ENCODE results near the gene DENND2A.
"Not testable (repeated sequence)": the region's sequence is repeated elsewhere in the genome, so short reads cannot be mapped to it uniquely, and the experiment has no call there.

The DENND2A gene

GRCh38 chr7:140672382-140673062 is 31.9 kb upstream of the DENND2A start, which contains the start of gene ADCK2:
ADCK2 (plus strand) TSS chr7:140672945; CDS start chr7:140673331, 386 bp downstream.
- peak; percentile 72 for DNase-seq

GRCh38 chr7:140671966-140672365 is 31.4 kb upstream of the DENND2A start:
- DNase-seq = no peak

- DNase-seq = no peak
Measured at GRCh38 chr7:140670343-140670935, 29.8 kb upstream of the DENND2A start.

- not testable (repeated sequence) for DNase-seq
Measured at GRCh38 chr7:140669862-140670261, 29.2 kb upstream of the DENND2A start.

GRCh38 chr7:140669352-140669751 is 28.7 kb upstream of the DENND2A start:
- no peak for DNase-seq

GRCh38 chr7:140668641-140669040 is 28.0 kb upstream of the DENND2A start:
- DNase-seq = no peak

- DNase-seq = no peak
Measured at GRCh38 chr7:140667476-140667875, 26.9 kb upstream of the DENND2A start.

GRCh38 chr7:140662938-140663337 is 22.3 kb upstream of the DENND2A start:
- not testable (repeated sequence) for DNase-seq

- peak; percentile 23 for DNase-seq
Measured at GRCh38 chr7:140661124-140661523, 20.5 kb upstream of the DENND2A start.

GRCh38 chr7:140659856-140660255 is 19.2 kb upstream of the DENND2A start:
- DNase-seq = no peak

- no peak for DNase-seq
Measured at GRCh38 chr7:140657891-140658290, 17.3 kb upstream of the DENND2A start.

GRCh38 chr7:140656548-140657515 is 16.2 kb upstream of the DENND2A start:
- DNase-seq = no peak

- DNase-seq = no peak
Measured at GRCh38 chr7:140655511-140656408, 15.1 kb upstream of the DENND2A start.

GRCh38 chr7:140654661-140655060 is 14.0 kb upstream of the DENND2A start:
- DNase-seq = no peak

GRCh38 chr7:140654109-140654387 is 13.4 kb upstream of the DENND2A start:
- DNase-seq = no peak

- DNase-seq = peak; percentile 83
Measured at GRCh38 chr7:140653319-140654108, 12.9 kb upstream of the DENND2A start.

GRCh38 chr7:140650367-140650766 is 9.8 kb upstream of the DENND2A start:
- DNase-seq = no peak

- DNase-seq = no peak
Measured at GRCh38 chr7:140649556-140650205, 9.1 kb upstream of the DENND2A start.

- peak; percentile 76 for DNase-seq
Measured at GRCh38 chr7:140646931-140647647, 6.5 kb upstream of the DENND2A start.

- no peak for DNase-seq
Measured at GRCh38 chr7:140645166-140645900, 4.7 kb upstream of the DENND2A start.
